ENCODE data around the gene SRCIN1. TPM values are rescaled to one million over a fixed set of nuclear protein-coding genes. Genes with fewer than 3 reads are reported as not detected.

Gene SRCIN1
- polyA plus RNA-seq, 5 donors, result 5.8 to 10.8 (median 8.8) TPM

DNA sequence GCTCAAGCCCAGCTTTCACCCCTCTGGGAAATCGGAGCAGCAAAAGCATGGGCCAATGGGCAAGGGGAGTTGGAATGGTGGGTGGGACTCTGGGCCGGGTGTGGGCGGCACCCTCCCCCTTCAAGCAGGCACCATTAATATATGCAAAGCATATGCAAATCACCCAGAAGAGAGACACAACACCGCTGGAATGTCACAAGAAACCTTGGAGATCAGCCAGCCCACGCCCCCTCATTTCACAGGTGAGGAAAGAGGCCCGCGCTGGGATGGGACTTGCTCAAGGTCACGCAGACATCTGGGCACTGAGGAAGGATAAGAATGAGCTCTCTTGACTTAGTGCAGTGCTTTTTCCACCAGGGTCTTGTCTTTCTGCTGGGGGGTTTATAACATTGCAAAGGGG, 4.8 kb downstream of the SRCIN1 start:
- DNase-seq, result no peak

DNA sequence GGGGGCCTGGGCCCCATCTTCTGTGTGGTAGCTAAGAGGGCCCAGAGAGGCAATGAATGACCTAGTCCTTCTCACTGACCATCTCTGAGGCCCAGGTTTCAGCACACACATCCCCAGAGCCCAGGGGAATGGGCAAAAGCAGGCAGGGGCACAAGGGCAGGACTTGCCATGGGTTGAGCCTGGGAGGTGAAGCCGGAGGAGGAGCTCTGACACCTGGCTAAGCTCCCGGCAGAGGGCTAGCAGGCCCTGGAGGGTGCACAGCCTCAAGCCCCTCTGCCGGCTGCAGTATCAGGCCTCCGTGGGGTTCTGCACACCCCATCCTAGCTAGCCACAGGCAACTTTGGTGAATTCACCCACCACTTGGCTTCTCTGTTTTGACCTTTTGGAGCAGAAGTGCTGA, 5.3 kb downstream of the SRCIN1 start:
- no peak for DNase-seq

DNA sequence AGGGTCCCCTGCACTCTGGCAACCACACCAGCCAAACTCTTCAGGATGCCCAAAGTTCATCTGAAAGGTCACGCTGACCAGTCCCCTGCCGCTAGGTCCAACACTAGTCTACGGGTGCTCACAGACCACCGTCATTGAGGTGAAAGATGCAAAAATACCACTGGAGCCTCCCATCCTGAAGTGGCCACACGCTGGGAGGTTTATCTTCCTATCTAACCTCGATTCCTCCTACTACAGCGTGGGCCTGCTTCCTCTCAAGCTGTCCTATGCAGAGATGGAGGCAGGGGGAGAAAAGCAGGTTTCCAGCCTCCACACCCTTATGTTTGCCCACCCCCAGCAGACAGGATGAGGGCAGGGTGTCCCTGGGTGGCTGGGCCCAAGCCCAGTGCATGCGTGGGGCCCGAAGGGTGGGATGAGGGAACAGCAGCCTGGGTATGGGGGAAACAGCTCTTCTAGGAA, 6.3 kb downstream of the SRCIN1 start:
- no peak for DNase-seq

DNA sequence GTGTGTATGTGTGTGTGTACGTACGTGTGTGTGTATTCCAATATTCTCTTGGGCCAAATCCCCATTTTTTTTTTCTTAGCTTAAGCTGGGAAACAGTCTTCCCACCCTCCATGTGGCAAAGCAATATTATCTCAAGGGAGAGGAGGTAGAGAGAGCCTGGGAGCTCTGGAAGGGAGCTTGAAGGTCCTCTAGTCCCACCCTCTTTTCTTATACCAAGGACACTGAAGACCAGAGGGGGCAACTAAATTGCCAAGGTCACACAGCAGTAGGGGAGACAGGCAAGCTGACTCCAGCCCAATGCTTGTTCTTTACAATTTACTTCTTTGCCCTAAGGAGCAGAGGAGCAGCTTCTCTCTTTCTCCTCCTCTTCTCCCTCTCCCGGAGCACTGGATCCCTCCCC, 6.8 kb downstream of the SRCIN1 start:
- no peak for DNase-seq

DNA sequence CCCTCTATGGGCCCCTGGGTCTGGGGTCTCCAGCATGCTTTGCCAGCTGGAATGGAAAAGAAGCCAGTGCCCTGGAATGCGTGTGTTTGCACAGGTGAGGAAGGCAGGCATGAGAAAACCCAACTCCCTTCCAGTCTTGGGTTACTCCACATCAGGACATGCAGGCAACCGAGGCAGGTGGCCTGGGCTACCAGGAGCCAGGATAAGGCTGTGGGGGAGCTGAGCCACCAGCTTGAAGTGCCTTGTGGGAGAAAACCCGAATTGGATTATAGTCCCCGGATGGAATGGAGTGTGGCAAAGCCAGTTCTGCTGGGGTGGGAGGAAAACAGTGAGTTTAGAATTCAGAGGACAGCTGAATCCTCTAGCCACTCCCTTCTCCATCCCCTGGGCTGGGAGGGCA, 7.2 kb downstream of the SRCIN1 start:
- no peak for DNase-seq

DNA sequence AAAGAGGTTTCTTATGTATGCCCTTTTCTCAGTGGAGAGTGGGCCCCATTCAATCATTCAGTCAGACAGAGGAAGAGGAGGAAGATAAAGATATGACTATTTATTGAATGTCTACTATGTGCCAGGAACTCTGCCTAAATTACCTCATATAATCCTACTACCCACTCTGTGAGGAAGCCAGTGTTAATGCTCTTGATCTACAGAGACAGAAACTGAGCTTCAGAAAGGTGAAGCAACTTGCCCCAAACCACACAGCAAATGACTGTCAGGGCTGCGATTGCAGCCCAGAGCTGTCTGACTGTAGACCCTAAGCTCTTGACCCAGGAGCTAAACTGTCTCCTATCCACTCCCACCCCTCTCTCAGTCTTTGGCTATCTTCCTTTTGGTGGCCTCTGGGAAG, 8.4 kb downstream of the SRCIN1 start:
- DNase-seq, result no peak

DNA sequence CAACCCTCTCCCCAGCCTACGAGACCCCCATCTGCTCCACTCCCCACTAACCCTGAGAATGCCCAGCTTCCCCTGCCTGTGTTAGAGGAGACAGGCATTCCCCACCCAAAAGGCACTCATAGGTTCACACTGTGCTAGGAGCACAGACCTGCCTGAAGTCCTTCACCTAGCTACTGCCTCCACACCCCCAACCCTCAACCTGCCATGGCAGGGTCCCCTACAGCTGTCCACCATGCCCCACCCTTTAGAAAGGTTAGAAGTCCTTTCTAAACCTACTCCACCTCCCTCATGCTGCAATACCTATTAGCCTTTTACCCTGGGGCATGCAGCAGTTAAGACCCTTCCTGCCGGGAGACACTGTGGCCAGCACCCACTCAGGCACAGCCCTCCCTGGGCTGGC, 9.1 kb downstream of the SRCIN1 start:
- DNase-seq, result no peak

DNA sequence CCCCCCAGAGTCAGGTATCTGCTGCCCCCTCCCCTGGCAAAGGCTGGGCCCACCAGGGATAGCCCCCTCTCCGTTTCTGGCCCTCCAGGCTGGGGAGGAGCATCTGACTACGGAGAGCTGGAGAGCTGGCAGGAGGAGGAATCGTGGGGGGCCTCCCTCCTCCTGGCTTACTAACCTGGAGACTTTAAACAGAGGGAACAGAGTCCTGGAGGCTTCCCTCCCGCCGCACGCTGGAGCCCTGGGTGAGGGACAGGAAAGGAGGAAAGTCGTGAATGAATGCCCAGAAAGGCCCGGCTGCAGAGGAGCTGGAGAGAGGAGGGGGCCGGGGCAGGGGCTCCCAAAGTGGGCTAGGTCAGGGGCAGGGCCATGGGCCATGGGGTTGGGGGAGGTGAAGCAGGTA, 9.9 kb downstream of the SRCIN1 start:
- no peak for DNase-seq

DNA sequence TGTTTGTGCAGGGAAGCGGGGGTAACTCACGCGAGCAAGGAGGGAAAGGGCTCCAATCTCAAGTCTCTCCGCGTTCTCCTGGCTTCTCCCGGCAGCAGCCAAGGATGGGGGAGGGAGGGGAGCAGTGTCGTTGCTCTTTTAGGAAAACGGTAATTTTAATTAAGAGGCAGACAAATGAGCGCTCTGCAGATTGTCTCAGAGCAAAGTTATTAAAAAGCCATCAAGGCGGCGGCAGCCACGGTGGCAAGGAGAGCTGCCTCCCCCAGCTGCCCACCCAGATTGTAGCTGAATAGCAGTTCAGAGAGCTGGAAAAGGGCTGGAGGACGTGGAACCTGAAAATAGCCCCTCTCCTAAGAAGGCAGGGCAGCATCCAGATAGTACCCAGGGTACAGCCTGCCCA, 11.6 kb downstream of the SRCIN1 start:
- no peak for DNase-seq

DNA sequence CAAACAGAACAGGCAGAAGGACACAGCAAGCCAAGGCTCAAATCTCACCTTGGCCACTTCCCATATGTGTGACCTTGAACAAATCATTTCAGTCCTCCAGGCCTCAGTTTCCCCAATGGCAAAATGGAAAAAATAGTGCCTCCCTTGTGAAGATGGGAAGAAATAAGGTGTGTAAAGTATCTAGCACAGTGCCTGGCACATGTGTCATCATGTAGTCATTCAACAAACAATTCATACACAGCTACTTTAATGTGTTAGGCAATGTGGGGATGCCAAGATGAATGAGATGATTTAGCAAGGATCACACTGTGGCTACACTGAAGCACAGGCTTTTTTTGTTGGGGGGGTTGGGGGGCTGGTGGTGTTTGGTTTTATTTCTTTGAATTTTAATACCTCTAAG, 13.3 kb downstream of the SRCIN1 start:
- DNase-seq, result no peak

DNA sequence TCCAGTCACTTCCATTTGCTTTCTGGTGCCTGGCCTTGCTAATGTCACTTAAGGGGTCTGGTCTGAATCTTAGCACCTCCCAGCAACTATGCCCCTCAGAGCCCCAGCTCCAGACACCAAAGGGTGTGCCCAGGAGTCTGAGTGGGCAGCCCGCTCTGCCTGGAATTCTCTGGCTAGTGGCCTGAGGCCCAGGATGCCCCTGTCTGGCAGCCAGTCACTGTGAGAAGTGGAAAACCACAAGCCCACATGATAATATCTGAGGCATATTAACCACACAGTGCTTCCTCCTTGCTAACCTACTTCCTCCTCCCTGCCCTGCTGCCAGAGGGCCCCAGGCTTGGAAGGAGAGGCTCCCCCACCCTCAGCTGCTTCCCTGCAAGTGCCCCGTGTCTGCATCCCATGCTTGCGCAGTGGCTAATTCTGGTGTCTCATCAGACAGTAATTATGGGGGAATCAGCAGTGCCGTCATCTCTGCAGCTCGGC, 14.0 kb downstream of the SRCIN1 start:
- no peak for DNase-seq

DNA sequence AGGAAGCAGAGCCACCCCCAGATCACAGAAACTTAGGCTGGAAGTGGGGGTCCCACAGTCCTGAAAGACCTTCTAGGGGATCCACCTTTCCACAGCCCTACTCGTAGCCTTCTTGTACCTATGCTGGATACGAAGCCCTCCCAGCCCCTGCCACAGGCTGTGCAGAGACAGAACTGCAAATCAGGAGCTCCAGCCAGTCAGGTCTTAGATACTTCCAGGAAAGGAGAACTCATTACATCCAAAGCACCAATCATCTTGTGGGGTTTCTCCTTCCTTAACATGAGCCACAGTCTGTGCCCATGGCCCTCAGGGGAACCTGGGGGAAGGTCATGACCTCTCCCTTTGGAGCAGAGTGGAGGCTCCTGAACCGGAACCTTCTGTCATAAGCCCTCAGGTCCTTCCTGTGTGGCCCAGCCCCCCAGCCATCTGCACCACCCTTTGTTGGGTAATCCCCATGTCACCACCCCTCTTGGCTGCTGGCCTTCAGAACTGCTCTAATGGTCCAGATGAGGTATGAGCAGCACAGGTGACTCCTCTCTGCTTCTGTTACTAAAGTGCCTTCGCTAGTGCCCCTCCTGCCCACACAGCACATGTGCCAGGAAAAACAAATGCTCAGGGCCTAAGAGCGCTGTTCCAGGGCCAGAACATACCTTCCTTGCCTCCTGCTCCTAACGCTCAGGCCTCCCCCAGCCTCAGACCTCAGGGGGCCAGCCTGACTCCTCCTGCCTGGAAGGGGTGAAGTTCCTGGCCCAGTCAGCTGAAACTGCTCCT, 14.6 kb downstream of the SRCIN1 start:
- DNase-seq, result no peak

DNA sequence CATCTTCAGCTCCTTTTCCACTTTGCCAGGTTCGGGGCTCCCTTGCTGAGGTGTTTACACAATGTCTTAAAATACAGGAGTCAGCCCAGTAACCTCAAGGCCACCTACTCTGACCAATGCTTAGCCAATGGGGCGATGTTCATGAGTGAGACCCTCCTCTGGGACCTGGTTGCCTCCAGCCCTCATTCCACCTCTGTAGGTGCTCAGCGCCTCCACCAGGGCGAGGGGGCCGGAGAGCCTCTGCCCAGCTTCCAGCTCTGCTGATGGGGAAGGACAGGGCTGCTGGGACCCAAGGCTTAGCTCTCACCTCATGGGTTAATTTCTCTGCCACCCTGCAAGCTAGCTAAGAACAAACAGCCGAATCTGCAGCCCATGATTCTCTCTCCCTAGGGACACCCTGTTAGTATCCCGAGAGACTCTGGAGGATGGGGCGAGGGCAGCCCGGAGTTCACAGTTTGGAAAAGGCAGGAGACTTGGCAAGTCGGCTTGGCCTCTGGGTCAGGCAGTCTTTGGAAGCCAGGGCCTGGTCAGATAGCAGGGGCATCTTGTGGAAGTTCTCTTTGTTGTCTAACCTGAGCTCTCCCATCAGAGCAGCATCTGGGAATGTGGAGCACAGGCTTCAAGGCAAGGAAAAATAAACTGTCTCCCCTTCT, 16.2 kb downstream of the SRCIN1 start:
- no peak for DNase-seq

DNA sequence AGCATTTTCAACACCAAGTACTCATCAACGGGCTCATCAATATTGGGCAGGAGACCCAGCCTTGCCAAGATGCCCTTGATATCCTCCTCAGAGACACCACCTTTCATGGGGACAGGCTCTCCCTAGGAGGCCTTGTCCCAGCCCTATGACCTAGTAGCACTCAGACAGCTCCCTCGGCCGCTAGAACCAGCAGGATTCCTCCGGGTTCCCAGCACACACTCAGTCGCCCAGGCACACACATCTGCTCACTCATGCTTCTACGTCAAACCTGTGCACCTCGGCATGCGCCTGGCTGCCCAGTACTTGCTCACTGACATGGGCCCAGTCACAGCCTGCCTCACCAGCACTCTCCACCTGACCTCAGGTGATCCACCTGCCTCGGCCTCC, 17.0 kb downstream of the SRCIN1 start:
- no peak for DNase-seq

DNA sequence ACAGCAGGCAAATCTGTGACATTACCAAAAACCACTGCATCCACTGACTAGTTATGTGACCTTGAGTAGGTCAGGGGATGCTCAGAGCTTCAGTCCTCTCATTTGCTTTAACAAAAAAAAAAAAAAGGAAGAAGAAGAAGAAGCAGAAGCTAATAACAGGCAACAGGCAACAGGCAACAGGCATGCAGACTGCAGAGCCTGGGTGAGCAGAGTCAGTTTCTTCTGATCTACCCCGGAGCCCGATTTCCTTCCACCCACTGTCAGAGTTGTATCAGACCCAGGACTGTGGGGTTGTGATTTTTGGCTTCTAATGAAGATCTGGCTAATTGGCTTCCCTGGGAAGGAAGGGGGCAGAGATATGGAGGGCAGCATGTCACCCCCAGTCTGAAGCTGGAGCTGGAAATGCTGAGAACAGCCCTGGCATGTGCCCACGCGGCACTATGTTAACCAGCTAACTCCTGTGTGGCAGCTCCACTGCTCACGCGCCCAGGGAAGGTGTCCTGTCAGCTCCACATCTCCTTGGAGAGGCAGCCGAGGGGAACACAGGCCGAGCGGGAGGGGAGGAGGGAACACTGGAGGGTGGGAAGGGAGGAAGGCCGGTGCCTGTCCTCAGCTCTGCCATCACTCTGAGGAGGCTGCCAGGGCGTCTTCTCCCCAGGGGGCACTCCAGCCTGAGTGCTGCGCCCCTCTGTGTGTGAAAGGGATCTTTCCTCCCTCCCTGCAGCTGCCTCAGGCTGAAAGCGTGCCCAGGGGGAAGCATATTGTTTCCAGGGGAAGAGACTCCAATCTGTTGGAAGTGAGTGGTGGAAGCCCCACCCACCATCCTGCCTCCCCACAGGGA, 17.6 kb downstream of the SRCIN1 start:
- DNase-seq, result no peak

DNA sequence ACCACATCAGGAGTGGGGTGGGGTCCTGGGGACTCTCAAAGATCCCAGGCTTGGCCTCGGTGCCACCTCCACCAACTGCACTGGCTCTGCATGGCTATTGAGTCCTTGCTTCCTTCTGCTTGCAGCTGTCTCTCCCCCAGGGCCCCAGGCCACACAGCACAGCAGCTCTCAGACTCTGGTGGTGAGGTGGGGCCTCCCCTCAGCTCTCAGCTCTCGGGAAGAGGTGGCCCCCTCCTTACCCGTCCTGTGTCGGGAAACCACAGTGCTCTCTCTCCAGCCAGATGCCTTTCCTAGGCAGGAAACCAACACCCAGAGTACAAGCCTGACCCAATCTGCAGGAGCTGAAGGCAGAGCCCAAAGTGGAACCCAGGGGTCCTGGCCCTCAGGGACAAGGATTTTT, 18.5 kb downstream of the SRCIN1 start:
- no peak for DNase-seq

DNA sequence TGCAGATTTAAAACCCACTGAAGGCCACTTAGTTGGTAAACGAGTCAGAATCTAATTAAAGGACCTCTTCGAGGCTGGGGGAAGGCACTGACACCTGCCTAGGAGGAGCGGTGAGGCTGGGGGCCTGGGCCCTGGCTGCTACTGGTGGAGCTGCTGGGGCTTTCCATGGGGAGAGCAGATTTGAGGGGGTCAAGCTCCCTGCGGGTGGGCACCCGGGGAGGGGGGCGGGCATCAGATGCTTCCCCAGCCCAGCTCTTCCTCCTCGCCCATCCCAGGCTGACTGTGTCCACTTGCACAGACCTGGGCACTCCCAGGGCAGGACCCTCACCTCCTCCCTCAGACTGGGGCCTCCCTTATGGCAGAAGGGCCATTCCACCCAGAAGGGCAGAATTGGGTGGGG, 19.0 kb downstream of the SRCIN1 start:
- DNase-seq, result no peak

DNA sequence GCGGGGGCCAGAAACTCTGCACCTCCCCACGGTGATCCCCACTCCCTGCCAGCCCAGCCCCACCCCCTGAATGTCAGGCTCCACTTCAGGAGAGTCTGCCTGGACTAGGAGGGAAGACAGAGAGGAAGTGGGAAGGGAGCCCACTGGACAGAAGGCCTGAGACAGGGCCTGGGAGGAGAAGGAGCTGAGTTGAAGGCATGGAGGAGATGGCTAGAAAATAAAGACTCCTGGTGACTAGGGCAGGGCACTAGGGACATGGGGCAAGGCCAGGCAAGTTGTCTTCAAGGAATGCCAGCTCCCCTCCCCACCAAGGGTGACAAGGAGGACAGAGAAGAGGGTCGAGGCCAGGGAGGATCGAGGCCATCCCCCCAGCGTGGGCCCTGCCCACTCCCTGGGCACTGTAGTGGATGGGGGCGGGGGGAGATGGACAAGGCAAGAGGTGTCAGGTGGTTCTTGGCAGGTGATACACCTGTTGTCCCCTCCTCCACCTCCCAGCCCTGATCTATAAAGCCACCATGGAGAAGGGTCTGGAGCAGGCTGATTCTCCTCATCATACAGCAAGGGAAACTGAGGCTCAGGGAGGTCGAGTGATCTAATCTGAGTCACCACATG, 19.7 kb downstream of the SRCIN1 start:
- no peak for DNase-seq

DNA sequence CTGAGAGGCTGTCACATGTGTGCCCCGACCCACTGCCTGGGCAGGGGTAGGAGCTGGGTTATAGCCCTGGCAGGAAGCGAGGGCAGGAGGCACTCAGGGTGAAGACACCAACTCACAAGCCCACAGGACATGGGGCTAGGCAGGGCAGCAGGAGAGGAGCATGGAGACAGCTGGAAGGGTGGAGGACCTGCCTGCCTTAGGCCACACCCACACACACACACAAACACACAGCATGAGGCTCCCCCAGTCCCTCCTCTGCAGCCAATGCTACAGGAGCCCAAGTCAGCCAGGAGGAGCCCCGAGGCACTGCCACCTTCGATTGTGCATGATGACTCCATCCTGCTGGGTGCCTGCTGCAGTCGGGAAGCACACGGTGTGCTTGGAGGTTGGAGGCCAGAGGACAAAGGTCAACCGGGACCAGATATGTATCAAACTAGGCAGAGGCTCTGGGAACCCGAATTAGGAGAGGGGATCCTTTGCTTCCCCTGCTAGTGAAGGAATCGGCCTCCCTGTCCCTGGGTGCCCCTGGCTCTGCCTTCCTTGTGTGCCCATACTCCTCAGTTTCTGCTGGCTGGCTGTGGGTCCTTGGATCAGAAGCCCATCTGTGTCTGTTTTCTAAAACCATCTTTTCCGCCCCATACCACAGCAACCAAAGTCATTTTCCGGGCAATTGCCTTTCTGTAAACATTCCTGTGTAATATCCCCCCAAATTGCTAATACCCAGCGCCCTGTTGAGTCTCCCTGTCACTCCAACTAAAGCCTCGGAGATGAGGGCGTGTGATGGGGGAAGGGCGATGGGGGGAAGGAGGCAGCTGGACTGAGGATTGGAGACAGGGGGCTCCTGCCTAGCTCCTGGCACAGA, 20.5 kb downstream of the SRCIN1 start:
- no peak for DNase-seq

DNA sequence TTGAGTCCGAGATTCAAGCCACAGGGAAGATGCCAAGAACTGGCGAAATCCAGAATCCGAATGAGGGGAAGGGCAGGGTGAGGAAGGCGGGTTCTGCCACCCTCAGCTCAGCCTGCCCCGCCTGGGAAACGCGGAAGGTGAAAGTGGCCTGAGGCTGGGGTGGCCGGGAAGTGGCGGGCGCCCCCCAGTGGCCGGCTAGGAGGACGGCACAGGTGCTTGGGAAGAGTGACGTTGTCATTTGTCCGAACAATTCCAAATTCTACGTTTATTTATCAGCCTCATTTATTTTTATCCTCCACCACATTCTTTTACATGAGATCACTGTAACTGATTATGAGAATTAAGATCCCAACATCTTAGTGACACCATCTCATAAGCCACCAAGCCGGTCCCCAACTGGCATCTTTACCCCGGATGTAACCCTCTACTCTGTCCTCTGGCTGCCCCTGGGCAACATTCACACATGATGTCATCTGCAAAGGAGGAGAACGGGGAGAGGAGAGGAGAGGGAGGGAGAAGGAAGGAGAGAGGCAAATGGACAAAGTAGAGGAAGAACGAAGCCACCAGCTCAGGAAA, 21.3 kb downstream of the SRCIN1 start:
- no peak for DNase-seq

DNA sequence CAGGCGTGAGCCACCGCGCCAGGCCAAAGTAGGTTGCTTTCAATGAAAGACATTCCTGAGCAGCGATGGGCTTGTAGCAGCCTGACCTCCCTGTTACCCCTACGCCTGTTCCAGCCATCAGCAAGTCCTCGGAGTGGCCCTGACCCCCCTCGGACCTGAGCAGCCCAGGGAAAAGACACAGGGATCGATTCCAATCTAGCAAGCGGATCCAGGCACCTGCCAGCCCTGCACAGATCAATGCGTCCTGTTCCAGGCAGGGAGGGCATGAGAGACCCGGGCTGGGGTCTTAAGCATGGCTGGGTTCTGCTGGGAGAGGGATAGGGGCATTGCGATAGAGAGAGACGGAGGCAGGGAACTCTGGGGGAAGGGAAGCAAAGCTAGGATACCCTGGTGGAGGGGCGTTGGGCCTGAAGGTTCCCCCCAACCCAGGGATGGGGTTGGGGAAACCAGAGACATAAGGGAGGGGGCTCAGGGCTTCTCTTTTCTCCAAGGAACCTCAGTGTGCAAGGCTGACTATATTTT, 21.9 kb downstream of the SRCIN1 start:
- DNase-seq, result no peak

Measured in right lung (tissue), 5 donors.